H1 (cell line): Measurements from ENCODE around the gene RBM20. TPM values are rescaled to one million over a fixed set of nuclear protein-coding genes. Genes with fewer than 3 reads are reported as not detected.

ENCODE experiments used
- E2F6 ChIP-seq: IDR thresholded peaks from 2 replicates; pipeline ENCODE4 v1.6.1; 2012; ENCODE audit warnings: inconsistent platforms
- EP300 ChIP-seq, 2 experiments: IDR thresholded peaks; 1 replicate in 1 of 2; 2 replicates in 1 of 2; pipeline ENCODE4 v1.6.1; 2011 to 2012; ENCODE audit warnings: low read depth in 2 of 2, low read length in 2 of 2, mild to moderate bottlenecking in 2 of 2, borderline replicate concordance in 1 of 2, inconsistent platforms in 1 of 2, moderate library complexity in 1 of 2
- JUN ChIP-seq: IDR thresholded peaks from 2 replicates; pipeline ENCODE4 v1.6.1; 2011; ENCODE audit warnings: low read depth, mild to moderate bottlenecking, improper control_type of control experiment, low read length
- SIRT6 ChIP-seq: IDR thresholded peaks from one replicate; pipeline ENCODE4 v1.7.1; 2012; ENCODE audit warnings: low read length, inconsistent platforms
- SP1 ChIP-seq: IDR thresholded peaks from 2 replicates; pipeline ENCODE4 v1.6.1; 2011; ENCODE audit warnings: low read depth, low read length
- polyA plus RNA-seq, 7 experiments: library from polyadenylated mRNA; depleted of rRNA in 3 of 7; stranded (reverse) in 5 of 7; unstranded in 2 of 7; fragments of >200 nt in 5 of 7; fragments of 200-250 nt in 2 of 7; gene quantifications; 1 replicate in 5 of 7; 2 replicates in 1 of 7; 4 replicates in 1 of 7; pipeline versions ENCODE4 v1.2.1 to v1.2.3, GENCODE V29; 2011 to 2013; ENCODE audit warnings: missing spikeins in 2 of 7, mixed read lengths in 2 of 7
- total RNA-seq: library from RNA; stranded (reverse); fragmentation: NEBNext Ultra II Directional; extraction: Animal tissue kit (Norgen Biotek cat#: 25700); gene quantifications from 2 replicates; pipeline ENCODE4 v1.2.1, GENCODE V29; 2021

RBM20 gene
- total and polyA plus RNA-seq, 2 of the 8 experiments (the other 6 are each of a cell fraction or from before 2014, with no cell fraction given), result 0.05 to 0.63 TPM

- TF ChIP-seq SP1 (no peak), EP300 (IDR thresholded peaks at IDR 0.05; ENCODE audit: borderline replicate concordance in 1 of 2, low read depth in 2 of 2, low read length in 2 of 2) (no peak), E2F6 (no peak), JUN (no peak), SIRT6 (no peak)
Measured at GRCh38 chr10:110777661-110778060, 133.5 kb downstream of the RBM20 start (continued).
